Effector CD8-positive, alpha-beta T cell (primary cell): ENCODE measurements around the gene NPHP4.

Source experiments
- DNase-seq: peaks from one replicate; lab custom pipeline; 2025; lab: John Stamatoyannopoulos, UW

NPHP4 gene

DNA sequence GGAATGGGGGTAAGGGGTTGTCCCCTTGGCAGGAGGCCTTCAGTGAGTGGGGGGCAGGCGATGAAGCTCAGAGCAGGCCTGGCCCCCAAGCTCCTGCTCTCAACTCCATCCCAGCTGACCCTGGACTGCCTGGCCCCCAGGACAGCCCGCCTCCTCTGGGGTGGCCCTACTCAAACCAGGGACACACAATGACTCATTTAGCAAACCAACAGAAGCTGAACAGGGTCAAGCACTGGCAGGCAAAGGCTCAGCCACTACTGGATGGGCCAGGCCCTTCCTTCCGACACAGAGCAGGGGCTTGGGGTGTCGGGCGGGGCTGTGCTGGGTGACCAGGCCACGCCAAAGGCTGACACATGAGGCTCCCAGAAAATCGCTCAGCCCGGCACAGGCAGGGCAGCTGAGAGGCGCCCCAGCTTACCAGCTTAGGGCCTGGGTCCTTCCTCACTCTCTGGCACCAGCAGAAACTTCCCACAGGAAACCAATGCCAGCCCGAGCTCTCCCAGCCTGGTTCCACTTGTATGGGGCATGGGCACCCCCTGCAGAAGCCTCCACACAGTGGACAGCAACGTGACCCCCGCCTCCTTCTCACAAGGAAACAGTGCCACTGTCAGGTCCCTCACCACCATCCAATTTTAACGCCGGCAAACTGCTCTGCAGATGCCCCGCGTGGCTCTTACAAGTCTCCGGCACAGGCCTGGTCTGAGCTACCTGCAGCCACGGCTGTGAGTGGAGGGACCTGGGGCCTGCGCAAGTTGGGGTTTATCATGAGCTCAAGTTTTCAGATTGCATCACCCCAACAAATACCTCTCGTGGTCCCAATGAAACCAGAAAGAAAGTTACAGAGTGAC, 114.3 kb downstream of the NPHP4 start:
- DNase-seq: no peak

DNA sequence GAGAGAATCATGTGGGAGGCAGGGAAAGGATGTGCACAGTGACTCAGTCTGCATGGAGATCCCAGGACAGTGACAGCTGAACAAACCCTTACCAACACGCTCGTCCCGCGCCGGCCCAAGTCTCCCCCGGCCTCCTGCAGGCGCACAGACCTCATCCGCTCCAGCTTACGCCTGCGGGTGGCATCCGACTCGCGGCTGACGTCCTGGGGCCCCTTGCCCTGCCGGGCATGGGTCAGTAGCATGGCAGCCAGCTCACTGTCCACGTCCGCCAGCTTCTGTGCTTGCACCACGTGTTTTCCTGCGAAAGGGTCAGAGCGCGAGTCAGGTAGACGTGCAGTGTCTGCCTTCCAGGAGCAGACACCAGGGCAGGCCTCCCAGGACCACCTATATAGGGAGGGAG, 115.2 kb downstream of the NPHP4 start:
- no peak for DNase-seq

DNA sequence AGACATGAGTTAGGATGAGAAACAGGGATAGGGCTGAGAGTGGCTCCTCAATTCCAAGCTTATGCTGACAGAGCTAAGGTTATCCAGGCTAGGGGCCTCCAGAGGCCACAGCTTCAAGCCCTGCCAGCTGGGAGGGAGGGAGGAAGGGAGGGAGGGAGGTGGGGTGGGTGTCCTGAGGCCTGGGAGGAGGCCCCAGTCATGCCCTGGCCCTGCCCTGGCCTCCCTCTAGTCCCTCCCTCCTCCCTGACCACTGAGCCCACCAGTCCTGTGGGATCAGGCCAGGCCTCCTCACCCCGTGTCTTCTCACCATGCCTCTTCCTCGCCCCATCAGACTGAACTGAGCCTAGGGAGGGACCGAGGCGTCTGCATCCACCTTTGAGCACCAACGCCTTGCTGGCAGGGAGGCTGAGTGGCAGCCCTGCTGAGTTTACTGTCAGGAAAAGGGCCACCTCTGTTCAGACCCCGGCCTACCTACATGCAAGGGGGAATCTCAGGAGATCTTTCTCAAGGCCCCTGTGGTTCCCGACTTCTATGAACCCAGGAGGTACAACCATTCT, 116.1 kb downstream of the NPHP4 start:
- DNase-seq: no peak

GRCh38 chr1:5875345-5875910, 116.8 kb downstream of the NPHP4 start:
- no peak for DNase-seq

DNA sequence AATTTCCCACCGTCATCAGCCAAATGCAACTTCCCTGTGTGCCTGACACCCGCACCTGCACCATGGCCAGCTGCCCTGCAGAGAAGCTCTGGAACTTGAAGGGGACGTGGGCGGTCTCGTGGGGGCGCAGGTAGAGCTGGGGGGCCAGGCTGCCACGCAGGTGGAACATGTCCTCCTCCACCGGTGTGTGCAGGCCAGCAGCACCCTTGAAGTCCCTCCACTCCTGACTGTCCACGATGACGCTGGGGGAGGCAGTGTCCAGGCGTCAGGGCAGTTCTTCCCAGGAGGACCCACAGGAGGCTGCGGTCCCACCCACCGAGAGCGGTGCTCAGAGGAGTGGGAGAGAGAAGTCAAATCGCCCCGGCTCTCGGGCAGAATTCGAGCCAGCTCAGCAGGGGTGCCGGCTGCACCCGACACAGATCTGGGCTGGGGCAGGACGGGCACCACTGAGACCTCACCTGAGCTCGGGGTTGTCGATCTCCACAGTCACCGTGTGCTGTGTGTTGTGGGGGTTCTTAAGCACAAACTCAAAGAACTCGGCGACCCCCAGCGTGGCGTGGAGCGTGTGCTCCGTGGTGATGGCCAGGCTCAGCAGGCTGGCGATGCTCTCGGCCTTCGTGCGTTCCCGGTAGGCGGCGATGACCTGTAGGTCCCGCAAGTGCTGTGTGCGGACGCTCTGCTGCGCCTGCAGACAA, 117.7 kb downstream of the NPHP4 start:
- no peak for DNase-seq

DNA sequence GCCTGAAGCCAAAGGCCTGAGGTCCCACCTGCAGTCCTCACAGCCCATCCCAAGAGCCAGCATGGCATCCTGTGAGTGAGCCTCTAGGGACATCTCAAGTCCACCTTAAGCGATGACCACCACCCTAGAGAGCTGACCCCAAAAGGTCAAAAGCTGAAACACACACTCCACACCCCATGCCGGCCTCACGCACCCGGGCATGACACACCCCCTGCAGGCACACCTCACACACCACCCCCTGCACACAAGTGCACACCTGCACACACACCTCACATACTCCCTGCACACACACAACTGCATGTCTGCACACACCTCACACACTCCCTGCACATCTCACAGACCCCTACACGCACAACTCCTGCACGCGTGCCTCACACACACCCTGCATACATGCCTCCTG, 118.7 kb downstream of the NPHP4 start:
- DNase-seq: no peak

- DNase-seq: no peak
Observed at GRCh38 chr1:5872886-5873285, 119.3 kb downstream of the NPHP4 start.

- no peak for DNase-seq
Observed at GRCh38 chr1:5868931-5869500, 123.2 kb downstream of the NPHP4 start.

DNA sequence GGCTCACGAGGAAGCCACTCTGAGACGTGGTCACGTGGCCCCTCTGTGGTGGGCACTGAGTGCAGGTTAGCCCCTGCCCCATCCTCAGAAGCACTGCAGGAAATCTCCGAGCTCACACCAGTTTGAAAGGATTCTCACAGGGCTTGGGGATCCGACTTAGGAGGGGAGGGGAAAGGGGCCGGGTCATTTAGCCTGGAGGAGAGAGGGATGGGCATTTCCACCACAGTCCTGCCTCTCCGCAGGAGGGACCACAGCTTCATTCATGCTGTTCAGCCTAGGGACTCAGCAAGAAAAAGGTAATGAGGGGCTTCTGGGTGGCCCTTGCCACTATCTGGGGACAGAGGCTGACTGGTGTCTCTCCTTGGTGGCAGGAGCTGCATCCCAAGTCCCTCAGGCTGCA, 126.5 kb downstream of the NPHP4 start:
- DNase-seq: no peak

DNA sequence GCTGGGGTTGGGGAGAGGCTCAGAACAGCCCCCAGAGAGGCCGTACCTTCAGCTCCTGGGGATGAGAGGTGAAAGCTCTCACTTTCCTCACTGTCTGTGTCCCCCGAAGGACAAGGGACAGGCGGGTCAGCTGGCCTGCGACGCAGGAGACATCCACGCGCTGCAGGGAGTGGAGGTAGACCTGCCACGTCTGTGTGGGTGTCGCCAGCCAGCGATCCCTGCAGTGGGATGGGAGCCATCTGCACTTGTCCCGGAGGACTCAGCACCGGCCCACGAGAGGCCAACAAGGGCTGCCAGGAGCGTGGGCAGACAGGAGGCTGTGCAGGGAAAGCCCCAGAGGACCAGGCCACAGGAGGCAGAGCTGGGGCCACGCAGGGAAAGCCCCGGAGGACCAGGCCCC, 127.2 kb downstream of the NPHP4 start:
- DNase-seq: no peak

DNA sequence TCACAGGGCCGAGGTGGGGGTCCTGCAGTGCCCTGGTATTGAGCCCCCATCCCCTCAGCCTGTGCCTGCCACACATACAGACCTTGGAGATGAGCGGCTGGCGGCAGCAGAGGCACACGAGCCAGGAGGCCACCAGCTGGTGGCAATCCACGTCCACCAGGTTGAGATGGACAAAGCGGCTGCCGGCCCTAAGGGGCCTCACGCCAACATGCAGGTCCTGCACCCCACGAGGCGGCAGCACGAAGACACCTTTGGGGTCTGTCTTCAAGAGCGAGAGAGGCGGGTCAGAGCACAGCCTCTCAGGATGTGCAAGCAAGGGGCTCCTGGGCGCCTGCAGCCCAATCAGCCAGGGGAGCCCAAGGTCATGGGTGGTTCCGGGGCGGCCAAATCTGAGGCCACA, 128.0 kb downstream of the NPHP4 start:
- no peak for DNase-seq

- DNase-seq: no peak
Observed at GRCh38 chr1:5863238-5863637, 129.0 kb downstream of the NPHP4 start.

GRCh38 chr1:5861871-5862825, 130.1 kb downstream of the NPHP4 start:
- DNase-seq: no peak

DNA sequence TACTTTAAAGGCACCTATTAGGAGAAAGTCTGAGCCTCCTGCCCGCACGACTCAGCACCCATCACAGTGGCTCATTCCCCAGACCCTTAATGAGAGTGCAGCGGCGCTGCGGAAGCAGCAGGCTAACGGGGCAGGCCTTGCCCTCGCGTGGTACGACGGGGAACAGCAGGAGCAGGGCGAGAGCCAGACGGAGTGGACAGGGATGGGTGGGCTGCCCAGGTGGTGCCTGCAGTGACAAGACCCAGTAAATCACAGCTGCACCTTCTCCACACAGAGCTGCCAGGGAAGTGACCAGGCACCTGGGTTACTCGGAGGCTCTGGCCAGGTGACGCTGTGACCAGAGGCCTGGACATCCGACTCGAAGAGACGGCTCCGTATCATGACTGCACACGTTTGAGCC, 131.9 kb downstream of the NPHP4 start:
- DNase-seq: no peak

- DNase-seq: no peak
Observed at GRCh38 chr1:5859766-5860165, 132.5 kb downstream of the NPHP4 start.

GRCh38 chr1:5858844-5859407, 133.3 kb downstream of the NPHP4 start:
- no peak for DNase-seq

- DNase-seq: no peak
Observed at GRCh38 chr1:5858246-5858645, 134.0 kb downstream of the NPHP4 start.

DNA sequence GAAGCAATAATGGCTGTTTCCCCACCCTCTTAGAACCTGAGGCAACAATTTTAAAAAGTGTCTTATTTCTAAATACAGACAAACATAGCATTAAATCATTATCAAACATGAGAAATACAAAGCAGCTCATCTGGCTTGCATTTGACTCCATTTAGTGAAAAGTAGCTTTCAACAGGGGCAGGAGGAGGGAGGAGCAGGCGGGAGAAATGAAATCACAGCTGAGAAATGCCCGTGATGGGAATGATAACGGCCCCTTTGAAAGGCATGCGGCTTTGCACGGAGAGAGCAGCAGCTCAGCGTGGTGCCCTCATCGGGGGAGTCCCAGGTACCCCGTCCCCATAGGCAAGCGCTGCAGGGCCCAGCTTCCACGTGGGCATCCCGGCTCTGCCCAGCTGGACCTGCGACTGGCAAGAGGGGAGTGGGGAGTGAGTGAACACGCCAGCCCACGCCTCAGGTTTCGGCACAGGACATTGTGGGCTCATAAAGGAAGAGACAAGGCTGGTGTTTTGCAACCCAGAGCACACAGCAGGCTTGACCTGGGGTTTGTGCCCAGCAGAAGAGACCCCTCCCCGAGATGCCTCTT, 134.6 kb downstream of the NPHP4 start:
- DNase-seq: no peak

GRCh38 chr1:5857011-5857410, 135.2 kb downstream of the NPHP4 start:
- no peak for DNase-seq

DNA sequence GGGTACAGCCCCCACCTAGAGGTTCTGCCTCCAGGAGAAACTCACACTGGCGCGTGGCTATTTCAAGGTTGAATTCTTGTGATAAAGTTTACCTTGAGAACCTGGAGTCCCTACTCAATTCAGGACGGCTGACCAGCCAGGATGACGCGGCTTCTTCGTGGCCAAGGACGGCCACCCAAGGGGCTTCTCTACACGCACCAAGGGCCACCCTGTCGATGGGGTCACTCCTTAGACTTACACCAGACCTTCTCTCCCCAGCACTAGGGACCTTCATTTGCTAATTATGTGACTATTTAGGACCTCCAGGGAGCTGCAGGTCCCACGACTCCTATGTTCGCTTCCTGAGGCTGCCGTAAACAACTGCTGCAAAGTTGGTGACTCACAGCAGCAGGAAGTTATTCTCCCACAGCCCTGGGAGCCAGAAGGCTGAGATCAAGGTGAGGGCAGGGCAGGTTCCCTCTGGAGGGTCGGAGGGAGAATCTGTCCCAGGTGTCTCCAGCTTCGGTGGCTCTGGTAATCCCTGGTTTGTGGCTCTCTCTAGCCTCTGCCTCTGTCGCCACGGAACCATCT, 135.9 kb downstream of the NPHP4 start:
- no peak for DNase-seq
